Left ventricle myocardium inferior (tissue), 1 donor: ENCODE data around the gene TRPV6. TPM values are rescaled to one million over a fixed set of nuclear protein-coding genes. Genes with fewer than 3 reads are reported as not detected.

Source experiments
- DNase-seq: peaks from one replicate; pipeline ENCODE4 v3.0.0-alpha.2; 2020
- H3K27ac ChIP-seq: fragments of 200-600 bp; replicated peaks from 2 replicates; pipeline ENCODE4 v1.8.0; 2021
- H3K27me3 ChIP-seq: fragments of 200-600 bp; 2 replicates; pipeline ENCODE4 v1.8.0; 2021; ENCODE audit warnings: low read depth
- H3K36me3 ChIP-seq: fragments of 200-600 bp; 2 replicates; pipeline ENCODE4 v1.8.0; 2021
- H3K4me1 ChIP-seq: fragments of 200-600 bp; 2 replicates; pipeline ENCODE4 v1.8.0; 2021
- H3K4me3 ChIP-seq: fragments of 200-600 bp; 2 replicates; pipeline ENCODE4 v1.8.0; 2021; ENCODE audit warnings: mild to moderate bottlenecking, moderate library complexity
- H3K9me3 ChIP-seq: fragments of 200-600 bp; replicated peaks from 2 replicates; pipeline ENCODE4 v1.8.0; 2021
- intact Hi-C: fragments of 100-400 bp; cut with micrococcal nuclease; formaldehyde crosslinking; loops from one replicate; pipeline ENCODE4 v1.11.0; 2022
- total RNA-seq: library from RNA; stranded (reverse); fragmentation: NEBNext Ultra II Directional; extraction: Animal tissue kit (Norgen Biotek cat#: 25700); gene quantifications from one replicate; pipeline ENCODE4 v1.2.1, GENCODE V29; 2021
- TF ChIP-seq, protein P1 (sequence below): fragments of 200-600 bp; IDR thresholded peaks from 2 replicates; pipeline ENCODE4 v1.8.0; 2021; ENCODE audit warnings: antibody characterized with exemption, mild to moderate bottlenecking, borderline replicate concordance
- donor health status: DM: no; HTN: yes; CAD: no; lungs with severe emphysema.

TRPV6 gene
- total RNA-seq, 1 donor from 2014 or later: not detected

DNA sequence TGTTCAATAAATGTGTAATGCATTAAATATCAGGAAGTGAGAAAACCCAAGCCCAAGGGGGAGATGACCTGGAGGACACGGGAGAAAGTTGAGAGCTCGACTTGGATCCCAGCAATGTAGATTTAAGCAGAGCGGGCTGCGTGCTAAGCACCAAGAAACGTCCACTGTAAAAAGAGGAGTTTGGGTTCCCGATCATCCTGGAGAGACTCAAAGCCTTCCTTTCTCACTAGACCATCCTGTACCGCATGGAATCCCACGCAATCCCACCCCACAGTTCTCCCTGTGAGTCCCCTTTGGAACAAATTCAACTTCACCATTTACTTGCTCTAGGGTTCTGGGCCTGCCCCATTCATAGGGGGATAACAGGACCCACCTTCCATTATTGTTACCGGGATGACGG lies 2.4 kb downstream of the TRPV6 start:
- Histone ChIP-seq H3K36me3 (no peaks in the 10 kb centered on the region), H3K9me3 (no peaks in the 10 kb centered on the region), H3K4me1 (no peaks in the 10 kb centered on the region), H3K27ac (no peak overlapping the region), H3K27me3 (peaks cover 93% of the 10 kb centered on the region), H3K4me3 (no peak overlapping the region)
- TF ChIP-seq, protein P1, sequence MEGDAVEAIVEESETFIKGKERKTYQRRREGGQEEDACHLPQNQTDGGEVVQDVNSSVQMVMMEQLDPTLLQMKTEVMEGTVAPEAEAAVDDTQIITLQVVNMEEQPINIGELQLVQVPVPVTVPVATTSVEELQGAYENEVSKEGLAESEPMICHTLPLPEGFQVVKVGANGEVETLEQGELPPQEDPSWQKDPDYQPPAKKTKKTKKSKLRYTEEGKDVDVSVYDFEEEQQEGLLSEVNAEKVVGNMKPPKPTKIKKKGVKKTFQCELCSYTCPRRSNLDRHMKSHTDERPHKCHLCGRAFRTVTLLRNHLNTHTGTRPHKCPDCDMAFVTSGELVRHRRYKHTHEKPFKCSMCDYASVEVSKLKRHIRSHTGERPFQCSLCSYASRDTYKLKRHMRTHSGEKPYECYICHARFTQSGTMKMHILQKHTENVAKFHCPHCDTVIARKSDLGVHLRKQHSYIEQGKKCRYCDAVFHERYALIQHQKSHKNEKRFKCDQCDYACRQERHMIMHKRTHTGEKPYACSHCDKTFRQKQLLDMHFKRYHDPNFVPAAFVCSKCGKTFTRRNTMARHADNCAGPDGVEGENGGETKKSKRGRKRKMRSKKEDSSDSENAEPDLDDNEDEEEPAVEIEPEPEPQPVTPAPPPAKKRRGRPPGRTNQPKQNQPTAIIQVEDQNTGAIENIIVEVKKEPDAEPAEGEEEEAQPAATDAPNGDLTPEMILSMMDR: no peak
- intact Hi-C loops: no loop called here
- no peak for DNase-seq

DNA sequence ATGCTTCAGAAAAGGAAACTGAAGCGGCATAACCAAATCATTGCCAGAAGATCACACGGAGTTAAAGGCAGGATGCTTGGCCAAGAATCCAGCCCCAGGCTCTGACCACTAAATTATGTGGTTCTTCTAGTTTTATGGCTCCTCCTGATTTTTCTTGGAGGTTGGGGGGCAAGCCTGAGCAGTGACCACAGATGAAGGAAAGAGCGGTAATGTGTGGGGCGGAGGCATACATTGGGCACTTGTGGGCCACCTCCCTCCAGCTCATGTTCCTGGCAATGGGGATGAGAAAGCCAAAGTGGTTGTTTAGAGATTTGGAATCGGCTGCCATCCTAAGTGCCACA lies 3.2 kb downstream of the TRPV6 start:
- H3K27ac ChIP-seq: no peak overlapping the region
- DNase-seq: no peak
- no peaks in the 10 kb centered on the region for H3K4me1 ChIP-seq
- TF ChIP-seq, protein P1: no peak
- H3K9me3 ChIP-seq: no peaks in the 10 kb centered on the region
- intact Hi-C loops: no loop called here
- H3K4me3 ChIP-seq: no peak overlapping the region
- H3K36me3 ChIP-seq: no peaks in the 10 kb centered on the region
- peaks cover 95% of the 10 kb centered on the region for H3K27me3 ChIP-seq

DNA sequence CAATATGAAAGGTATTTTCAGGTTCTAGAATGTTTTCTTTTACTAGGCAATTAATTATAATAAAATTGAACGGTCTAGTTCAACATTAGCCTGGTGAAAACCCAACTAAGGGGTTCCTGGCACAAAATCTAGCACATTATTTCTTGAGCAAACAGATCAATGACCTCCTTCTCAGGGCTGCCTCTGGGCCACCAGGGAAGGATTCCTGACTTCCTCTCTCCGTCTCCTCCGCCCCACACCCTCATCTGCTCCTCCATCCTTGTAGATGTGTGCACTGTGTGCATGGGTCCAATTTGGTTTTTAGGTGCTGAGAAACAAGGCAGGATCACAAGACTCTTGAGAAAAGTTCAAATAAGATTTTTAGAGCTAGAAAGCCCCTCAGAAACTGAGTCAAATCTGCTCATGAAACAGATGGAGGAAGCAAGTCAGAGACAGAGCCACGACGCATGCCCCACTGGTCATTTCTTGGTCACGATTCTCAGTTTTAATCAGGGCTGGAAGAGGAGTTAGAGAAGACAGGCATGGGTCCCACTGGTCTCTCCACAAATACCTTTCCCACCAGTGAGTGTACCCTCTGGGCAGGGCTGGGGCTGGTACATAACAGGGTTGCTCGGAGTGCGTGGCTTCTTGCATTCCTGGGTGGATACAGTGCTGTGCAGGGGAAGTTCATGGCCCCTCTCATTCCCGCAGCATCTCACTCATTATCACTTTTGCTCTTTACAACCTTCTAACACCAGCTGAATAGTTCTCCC lies 3.8 kb downstream of the TRPV6 start:
- intact Hi-C loops: no loop called here
- Histone ChIP-seq H3K9me3 (no peaks in the 10 kb centered on the region), H3K4me3 (no peak overlapping the region), H3K4me1 (no peaks in the 10 kb centered on the region), H3K36me3 (no peaks in the 10 kb centered on the region), H3K27ac (no peak overlapping the region), H3K27me3 (peaks cover 95% of the 10 kb centered on the region)
- TF ChIP-seq, protein P1: no peak
- no peak for DNase-seq

DNA sequence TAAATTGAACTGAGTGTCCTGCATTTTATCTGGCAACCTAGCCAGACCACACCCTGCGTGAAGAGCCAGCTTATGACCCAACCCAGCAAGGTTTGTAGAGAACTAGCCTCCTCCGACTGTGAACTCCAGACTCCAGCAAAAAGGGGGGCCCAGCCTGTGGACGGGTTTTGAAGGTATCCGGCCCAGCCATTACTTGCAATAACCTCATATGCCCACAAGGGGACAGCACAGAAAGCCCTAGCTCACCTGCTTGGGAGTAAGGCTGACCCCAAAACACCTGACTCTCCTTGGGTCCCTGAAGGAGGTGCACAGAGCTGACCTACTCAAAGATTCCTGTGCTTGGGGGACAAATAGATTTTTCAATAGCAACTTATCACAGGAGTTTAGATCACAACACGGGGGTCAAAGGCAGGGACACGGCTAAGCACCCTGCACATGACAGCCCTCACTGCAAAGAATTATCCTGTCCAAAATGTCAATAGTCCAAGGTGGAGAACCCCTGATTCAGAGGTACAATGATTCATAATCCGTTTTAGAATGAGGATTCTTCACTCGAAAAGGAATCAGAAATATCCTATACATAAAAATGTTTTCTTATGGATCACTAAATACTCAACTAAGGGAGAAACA lies 4.6 kb downstream of the TRPV6 start:
- Histone ChIP-seq H3K4me3 (no peak overlapping the region), H3K27me3 (peaks cover 93% of the 10 kb centered on the region), H3K36me3 (no peaks in the 10 kb centered on the region), H3K4me1 (no peaks in the 10 kb centered on the region), H3K27ac (no peak overlapping the region), H3K9me3 (no peaks in the 10 kb centered on the region)
- TF ChIP-seq, protein P1: peak; percentile 68
- intact Hi-C loops: no loop called here
- DNase-seq: no peak

DNA sequence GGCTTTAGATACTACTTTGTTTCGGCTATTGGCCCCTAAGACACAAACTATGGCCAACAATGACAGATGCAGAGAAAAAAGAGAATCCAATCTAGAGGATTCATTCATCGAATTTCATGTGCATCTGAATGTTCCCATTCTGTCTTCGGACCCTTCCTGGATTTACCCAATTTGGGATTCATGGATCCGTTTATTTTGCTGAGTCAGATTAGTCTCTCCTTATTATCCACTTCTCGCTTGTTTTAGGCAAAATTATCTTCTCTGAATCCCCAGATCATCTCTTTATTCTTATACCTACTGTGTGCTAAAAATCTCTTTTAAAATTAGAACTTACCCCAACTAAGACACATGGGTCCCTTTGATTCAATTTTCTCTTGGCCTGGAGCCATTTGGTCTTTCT lies 6.5 kb downstream of the TRPV6 start:
- DNase-seq: no peak
- peaks cover 86% of the 10 kb centered on the region for H3K27me3 ChIP-seq
- no peak overlapping the region for H3K4me3 ChIP-seq
- TF ChIP-seq, protein P1: no peak
- H3K9me3 ChIP-seq: no peaks in the 10 kb centered on the region
- H3K36me3 ChIP-seq: no peaks in the 10 kb centered on the region
- intact Hi-C loops: no loop called here
- H3K27ac ChIP-seq: no peak overlapping the region
- H3K4me1 ChIP-seq: no peaks in the 10 kb centered on the region
